GM12872 (cell line): Measurements from ENCODE around the gene USP51.

Source experiments
- CTCF ChIP-seq: IDR thresholded peaks from 3 replicates; pipeline ENCODE4 v1.5.1; 2011; ENCODE audit warnings: low read depth, mild to moderate bottlenecking, low read length, moderate library complexity; ENCODE audit not compliant: insufficient read depth

The USP51 gene

GRCh38 chrX:55489314-55490009 is at the start of gene USP51:
USP51 (minus strand) TSS chrX:55489848; CDS start chrX:55488939, 909 bp downstream.
- peak; percentile 9; the same call in 1 of the 3 replicates for TF ChIP-seq CTCF

- TF ChIP-seq CTCF: no peak
Observed at GRCh38 chrX:55524487-55524886, 34.8 kb upstream of the USP51 start.

GRCh38 chrX:55523356-55523755 is 33.7 kb upstream of the USP51 start:
- TF ChIP-seq CTCF: no peak

GRCh38 chrX:55522596-55523276 is 33.1 kb upstream of the USP51 start:
- no peak for TF ChIP-seq CTCF

- TF ChIP-seq CTCF: no peak
Observed at GRCh38 chrX:55521687-55522086, 32.0 kb upstream of the USP51 start.

GRCh38 chrX:55490974-55491373 is 1.3 kb upstream of the USP51 start:
- no peak for TF ChIP-seq CTCF

GRCh38 chrX:55490121-55490520 is 473 bp upstream of the USP51 start:
- no peak for TF ChIP-seq CTCF
